NCI-H748 (cell line): ENCODE data around the gene DNAH12.
"Not testable (repeated sequence)": the region's sequence is repeated elsewhere in the genome, so short reads cannot be mapped to it uniquely, and the experiment has no call there.

Experiments used
- DNase-seq: peaks from one replicate; lab custom pipeline; 2025; ENCODE audit not compliant: unreplicated experiment; lab: John Stamatoyannopoulos, UW

The DNAH12 gene

DNA sequence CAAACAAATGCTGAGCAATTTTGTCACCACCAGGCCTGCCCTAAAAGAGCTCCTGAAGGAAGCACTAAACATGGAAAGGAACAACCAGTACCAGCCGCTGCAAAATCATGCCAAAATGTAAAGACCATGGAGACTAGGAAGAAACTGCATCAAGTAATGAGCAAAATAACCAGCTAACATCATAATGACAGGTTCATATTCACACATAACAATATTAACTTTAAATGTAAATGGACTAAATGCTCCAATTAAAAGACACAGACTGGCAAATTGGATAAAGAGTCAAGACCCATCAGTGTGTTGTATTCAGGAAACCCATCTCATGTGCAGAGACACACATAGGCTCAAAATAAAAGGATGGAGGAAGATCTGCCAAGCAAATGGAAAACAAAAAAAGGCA is 217.6 kb downstream of the DNAH12 start:
- not testable (repeated sequence) for DNase-seq

DNA sequence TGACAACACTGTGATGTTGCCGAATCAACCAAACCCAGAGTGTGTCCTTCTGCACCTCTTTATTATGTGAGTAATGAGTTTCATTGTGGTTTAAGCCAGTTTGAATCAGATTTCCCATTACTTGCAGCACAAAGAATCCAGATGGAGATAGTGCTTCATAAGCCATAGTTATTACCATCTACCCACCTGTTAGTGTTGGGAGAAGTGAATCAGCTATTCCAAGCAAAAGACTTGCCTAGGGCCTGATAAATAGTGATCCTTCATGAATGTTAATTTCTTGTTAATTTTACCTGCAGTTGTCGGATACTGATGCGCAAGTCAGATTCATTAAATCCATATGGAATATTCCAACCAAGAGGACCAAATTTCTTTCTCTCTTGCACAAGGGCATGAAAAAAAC is 229.9 kb downstream of the DNAH12 start:
- no peak for DNase-seq

DNA sequence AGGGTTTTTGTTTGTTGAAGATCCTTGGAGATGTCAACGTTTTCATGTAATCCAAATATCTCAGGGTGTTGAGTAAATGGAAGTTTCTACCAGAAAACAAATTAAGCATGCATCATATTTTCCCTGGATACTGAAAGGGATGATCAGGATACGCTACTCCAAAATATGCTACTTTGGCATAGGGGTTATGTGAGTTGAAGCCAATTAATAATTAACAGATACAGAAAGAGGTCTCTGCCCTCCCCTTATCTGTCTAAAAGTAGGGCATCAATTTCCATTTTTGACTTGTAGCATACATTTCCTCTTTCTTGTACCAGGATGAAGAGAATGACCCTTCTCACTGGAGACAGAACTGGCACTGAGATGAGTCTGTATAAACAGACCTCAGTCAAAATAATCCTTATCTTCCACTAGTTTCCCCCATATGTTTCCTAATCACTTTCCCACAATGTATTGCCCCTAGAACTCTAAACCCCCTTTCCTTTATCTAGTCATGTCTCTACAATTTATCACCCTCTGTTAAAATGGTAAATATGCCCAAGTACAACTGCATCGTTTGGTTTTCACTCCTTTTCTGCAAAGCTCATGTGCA is 234.3 kb downstream of the DNAH12 start:
- no peak for DNase-seq

DNA sequence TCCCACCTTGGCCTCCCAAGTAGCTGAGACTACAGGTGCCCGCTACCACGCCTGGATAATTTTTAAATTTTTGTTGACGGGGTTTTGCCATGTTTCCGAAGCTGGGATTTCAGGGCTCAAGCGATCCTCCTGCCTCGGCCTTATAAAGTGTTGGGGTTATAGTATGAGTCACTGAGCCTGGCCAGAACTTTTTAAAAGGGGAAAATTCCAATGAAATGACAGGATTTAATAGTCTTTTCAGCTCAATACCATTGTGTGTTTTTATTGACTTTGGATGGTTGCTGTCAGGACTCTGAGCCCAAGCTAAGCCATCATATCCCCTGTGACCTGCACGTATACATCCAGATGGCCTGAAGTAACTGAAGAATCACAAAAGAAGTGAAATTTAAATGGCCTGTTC is 240.6 kb downstream of the DNAH12 start:
- not testable (repeated sequence) for DNase-seq

DNA sequence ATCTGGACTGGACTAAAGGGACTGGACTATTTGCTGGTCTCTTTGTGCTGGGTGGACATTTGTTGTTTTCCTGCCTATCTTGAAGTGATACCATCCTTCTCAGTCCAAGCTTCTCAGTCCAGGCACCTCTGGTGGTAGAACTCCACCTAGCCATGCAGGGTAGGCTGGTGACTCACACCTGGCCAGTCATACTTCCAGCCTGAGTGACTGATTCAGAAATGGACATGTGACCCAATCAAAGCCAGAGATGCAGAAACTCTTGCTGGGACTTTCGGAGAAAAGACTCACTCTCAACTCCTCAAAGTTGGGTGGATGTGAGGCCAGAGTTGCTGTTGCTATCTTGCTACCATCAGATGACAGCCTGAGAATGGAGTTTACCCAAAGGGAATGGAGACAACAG is 246.1 kb downstream of the DNAH12 start:
- DNase-seq = no peak

DNA sequence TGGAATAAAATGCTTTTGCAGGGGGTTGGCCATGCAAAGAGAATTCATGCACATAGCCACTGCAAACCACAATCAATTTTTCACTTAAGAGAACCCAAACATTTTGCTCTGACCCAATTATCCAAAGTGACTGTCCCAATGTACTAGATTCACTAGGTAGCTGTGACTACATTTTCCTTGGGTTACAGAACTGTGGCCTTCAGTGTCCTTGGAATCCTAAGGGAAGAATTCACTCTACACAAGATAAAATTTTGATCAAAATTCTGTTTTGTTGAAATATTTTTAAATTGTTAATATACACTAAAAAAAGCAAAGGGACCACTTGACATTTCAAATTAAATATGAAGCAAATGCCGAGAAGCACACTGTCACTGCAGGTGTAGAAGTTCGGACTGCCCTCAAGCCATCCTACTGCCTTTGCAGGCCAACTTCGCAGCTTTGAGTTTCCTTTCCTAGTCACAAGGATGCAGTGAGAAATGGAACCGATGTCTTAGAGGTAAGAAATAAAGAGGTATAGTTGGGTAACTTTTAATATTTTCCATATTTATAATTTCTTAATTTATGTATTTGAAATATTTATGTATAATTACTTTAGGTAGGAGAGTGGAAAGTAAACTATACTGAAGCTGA is 251.1 kb downstream of the DNAH12 start:
- DNase-seq = no peak

DNA sequence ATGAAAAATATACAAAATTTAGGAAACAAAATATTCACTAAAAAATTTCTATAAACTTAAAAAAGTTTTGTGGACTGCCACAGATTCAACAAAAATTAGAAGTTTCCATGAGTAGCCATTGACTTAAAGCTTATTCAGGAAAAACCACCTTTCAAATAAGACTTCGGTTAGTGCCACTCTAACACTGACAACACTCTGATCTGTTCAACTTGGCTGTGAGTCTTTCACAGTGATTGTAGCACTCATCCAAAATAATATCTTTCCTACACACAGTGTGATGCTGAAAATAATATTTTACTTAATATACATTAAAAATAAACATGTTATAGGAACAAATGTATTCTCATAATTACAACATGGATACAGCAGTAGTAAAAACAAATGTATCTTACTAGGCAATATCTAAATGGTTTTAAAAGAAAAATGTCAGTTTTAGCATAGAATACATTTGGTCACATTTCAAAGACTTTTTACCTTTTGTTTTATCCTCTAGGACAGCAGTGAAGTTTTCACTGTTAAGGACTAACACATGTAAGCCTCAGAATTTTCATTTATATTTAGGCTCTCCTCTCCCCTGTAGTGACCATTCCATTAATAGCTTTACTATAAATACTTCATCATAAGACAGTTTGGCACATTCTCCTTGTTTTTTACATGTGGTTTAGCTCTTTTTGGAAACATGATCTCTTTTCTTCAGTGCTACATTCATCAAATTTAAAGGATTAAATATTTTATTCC is 251.8 kb downstream of the DNAH12 start, which contains the start of gene ASB14:
ASB14 (minus strand) TSS at position 527 of the 738 bp plus-strand sequence. CDS start 652 bp downstream, outside the sequence.
- no peak for DNase-seq

DNA sequence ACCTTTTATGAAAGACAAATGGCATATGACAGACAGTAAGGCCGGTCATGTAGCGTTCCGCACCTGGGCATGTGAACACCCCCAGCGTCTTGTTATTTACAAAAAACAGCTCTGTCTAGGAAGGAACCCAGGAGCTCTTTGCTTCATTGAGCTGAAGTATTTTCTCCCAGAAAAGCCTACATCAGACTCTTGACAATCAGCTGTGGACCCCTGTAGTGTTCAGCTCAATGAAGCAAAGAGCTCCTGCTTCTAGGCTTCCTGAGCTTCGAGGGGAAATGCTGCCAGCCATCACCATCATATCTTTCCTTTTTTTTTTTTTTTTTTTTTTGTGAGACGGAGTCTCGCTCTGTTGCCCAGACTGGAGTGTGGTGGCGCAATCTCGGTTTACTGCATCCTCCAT is 255.7 kb downstream of the DNAH12 start:
- DNase-seq = no peak

DNA sequence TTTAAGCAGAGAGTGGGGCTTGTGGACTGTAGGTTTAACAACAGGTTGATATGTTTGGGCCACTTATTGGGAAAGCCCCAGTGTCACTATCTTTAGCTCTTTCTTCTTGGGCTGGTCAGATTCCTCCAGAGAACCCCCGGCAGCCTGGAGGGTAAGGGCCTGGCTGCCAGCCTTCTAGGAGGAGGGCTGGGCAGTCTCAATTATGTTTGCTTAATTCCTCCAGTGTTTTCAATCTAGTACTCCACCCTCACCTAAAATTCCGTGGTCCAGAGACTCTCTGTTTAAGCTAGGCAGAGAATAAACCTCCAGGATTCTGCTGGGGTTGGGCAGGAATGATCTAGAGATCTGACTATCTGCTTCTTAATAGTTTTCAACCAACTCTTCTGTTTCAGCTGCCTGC is 256.9 kb downstream of the DNAH12 start:
- no peak for DNase-seq

DNA sequence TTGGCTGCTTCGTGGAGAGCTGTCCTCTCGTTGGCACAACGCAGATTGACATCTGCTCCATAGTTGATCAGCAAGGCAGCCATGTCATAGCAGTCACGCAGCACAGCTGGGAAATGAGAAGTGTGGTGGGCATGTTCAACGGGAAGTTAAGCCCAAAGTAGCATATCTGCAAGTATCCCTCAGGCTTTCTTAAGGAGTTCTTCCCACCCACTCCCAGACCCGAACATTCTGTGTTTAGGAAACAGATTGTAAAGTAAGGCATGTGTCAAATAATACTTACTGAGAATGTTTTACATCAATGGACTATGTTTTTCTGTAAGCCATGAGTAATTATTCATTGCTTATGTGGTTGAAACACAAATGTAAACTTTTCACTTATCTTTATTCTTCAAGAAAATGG is 260.8 kb downstream of the DNAH12 start:
- no peak for DNase-seq

DNA sequence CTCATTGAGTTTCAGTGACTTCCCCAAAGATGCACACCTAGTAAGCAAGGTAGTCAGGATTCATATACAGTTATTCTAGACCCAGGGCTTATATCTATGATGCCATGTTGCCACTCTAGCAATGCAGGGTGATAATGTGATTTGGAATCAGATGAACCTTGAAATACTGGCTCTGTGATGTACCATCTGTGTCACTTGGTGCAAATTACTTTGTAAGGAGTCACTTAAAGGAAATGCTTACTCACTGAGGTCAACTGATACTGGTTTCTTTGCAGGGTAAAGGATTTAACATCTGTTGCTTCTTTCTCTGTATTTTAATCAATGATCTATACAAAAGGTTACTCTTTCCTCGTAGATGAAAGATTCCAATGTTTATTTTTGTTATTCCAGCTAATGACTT is 262.4 kb downstream of the DNAH12 start:
- no peak for DNase-seq

DNA sequence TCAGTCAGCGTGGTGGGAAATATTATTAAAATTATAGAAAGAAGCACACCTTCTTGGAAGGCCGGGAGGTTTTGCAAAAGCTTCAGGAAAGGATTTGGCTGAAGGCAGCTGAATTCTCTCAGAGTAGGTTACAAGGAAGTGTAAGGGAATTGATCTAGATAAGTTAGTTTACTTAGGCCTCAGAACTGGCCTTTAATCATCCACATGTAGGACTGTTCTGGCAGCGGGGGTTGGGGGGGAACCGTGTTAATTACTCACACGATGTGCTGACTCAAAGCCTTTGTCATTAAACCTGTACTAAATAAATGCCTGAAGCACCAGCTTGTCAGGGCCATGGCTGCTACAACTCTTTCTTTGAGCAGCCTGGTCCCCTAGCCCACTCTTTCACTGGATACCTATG is 264.5 kb downstream of the DNAH12 start:
- DNase-seq = no peak

DNA sequence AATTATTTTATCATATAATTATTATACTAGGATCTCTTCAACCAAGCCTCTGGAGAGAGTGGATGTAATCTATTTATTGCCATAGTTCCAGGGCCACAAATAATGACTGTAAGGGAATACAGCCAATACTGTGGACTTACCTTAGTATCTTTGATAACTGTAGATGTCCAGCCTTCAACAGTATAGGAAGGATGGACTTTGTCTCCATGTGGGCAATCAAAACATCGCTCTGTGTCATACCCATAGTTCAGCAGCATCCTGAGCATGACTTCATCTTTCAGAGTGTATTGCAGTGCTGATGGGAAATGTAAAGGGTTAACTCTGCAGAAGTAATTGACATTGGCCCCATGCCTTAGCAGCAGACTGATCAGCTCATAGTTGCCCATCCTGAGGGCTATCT is 265.9 kb downstream of the DNAH12 start:
- no peak for DNase-seq

DNA sequence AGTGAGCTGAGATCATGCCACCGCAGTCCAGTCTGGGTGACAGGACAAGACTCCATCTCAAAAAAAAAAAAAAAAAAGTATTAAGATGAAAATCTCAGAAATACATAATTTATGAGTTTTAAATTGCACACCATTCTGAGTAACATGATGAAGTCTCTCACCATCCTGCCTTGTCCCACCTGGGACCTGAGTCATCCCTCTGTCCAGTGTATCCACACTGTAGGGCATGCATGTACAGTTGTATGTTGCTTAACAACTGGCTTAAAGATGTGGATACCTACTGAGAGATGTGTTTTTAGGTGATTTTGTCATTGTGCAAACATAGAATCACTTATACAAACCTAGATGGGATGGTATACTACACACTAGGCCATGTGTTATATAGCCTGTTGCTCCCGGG is 268.8 kb downstream of the DNAH12 start:
- DNase-seq = no peak

DNA sequence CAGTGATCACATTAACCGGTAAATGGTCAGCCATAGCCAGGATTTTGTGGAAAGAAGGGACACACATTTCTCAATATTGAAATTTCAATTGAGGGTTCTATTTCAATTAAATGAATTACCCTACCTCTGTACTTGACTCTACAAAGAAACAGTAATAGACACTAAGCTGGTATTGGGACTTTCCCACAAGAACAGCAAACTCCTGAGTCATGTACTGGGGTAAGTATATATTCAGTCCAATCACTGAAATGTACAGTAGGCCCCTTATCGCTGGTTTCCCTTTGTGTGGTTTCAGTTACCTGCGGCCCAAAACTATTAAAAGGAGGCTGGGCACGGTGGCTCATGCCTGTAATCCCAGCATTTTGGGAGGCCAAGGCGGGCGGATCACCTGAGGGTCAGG is 269.3 kb downstream of the DNAH12 start:
- DNase-seq = no peak

DNA sequence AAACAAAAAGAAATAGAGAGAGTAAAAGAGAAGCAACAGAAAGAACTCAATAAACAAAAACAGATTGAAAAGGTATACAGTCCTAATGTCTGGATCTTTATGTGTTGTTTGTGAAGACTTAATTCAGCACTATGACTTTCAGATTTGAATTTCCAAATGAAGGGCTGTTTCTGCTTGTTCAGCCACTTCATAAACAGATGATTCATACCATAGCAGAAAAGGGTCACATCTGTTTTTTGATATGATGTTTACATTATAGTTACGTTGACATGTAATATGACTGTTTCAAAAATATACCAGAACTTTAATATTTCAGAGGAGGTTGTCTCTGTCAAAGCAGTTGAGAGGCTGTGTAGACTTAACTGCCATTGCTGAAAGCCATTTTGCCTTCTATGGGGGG is 275.7 kb downstream of the DNAH12 start:
- no peak for DNase-seq

DNA sequence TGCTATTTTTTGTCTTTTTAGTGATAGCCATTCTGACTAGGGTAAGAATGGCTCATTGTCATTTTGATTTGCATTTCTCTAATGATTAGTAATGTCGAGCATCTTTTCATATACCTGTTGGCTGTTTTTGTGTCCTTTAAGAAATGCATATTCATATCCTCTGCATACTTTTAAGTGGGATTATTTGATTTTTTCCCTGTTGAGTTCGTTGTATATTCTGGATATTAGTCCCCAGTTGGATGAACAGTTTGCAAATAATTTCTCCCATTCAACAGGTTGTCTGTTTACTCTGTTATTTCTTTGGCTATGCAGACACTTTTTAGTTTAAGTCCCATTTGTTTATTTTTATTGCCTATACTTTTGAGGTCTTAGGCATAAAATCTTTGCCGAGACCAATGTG is 282.2 kb downstream of the DNAH12 start:
- no peak for DNase-seq

DNA sequence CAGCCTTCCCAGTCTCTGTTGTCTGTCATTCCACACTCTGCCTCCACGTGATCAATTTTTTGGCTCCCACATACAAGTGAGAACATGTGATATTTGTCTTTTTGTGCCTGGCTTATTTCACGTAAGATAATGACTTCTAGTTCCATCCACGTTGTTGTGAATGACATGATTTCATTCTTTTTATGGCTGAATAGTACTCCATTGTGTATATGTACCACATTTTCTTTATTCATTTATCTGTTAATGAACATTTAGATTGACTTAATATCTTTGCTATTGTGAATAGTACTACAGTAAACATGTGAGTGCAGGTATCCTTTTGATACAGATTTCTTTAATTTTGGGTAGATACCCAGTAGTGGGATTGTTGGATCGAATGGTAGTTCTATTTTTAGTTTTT is 283.0 kb downstream of the DNAH12 start:
- no peak for DNase-seq

DNA sequence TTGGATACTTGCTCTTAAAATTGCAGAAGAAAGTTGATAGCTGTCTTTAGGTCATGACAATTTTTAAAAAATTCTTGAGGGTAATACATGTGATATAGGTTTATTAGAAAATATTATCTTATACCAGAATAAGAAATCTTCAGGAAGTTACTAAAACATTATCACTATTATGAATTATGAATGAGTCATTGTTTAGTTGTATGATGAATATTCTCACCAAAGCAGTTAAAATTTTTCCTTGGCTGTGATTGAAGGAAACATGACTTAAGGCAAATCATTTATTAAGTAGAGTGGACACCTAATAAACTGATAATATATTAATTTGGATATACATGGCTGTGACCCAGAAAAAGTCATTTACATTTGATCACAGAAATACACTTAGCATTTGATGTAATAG is 286.5 kb downstream of the DNAH12 start:
- DNase-seq = no peak

DNA sequence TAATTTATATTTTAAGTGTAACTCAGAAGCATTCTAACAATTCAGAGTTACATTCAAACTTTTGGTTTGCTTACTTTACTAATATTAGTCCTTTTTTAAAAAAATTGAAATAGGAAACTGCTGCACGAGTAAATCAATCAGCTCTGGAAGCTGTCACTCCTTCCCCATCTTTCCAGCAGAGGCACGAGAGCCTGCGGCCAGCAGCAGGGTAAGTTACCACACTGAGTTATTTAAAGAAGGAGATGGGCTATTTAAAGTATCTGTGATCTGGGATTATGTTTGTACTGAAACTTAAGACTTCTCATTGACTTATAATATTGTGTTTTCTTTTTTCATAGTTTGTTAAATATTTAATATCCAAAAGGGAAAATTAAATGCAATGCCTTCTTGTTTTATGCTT is 287.3 kb downstream of the DNAH12 start:
- no peak for DNase-seq

DNA sequence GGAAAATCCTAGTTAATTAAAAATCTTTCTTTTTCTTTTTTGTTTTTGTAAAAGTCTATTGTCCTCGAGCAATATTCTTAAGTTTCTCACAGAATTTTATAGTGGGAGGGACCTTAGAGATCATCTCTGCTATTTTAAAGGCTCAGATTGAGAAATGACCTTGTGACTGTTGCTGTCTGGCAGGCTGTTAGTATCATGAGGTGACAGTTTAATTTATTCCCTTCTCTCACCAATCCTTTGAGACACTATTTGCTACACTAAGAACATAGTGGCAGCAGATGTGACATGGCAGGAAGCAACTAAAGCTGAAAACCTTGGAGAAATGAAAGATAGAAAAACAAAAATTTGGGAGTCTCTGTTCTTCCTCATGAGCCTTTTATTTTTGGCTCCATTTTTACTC is 291.7 kb downstream of the DNAH12 start:
- no peak for DNase-seq

DNA sequence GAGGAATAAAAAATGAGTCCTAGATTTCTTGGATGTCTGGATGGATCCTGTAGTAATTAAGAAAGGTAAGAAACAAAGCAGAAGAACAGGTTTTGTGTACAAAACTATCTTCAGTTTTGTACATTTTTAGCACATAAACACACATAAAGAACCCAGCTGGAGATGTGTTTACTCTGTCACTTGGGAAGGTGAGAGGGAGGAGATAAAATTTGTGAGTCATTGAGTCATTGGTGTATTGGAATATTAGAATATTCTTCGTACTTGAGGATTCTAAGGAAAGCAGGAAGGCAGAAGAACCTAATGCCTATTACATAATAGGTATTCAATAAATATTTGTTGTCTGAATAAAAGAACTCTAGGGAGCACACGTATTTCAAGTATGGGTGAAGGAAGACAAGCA is 299.2 kb downstream of the DNAH12 start:
- DNase-seq = no peak
